Activated naive CD4-positive, alpha-beta T cell treated with anti-CD3 and anti-CD28 coated beads, Interleukin-2, amount 50 U/mL, for 72 hours (primary cell): Measurements from ENCODE around the gene S100P. TPM values are rescaled to one million over a fixed set of nuclear protein-coding genes. Genes with fewer than 3 reads are reported as not detected.
A peak's percentile ranks its signal among the peaks of the same experiment; 100 is the strongest.

Source experiments
- ATAC-seq, 2 donors: fragments of 150-1000 bp; cut with Tn5 transposase; 2 replicates each; pipeline ENCODE4 v1.10.0; 2021; ENCODE audit warnings: mild to moderate bottlenecking in 2 of 2, moderate library complexity in 2 of 2
- DNase-seq, 2 donors: peaks; one replicate each; pipeline ENCODE4 v3.0.0; 2021 to 2022; ENCODE audit warnings: low spot score in 2 of 2
- H3K27ac Mint-ChIP-seq, 2 donors: one replicate each; pipeline ENCODE4 v1.8.0; 2022; ENCODE audit warnings: mild to moderate bottlenecking in 2 of 2, mixed read lengths in 2 of 2
- H3K36me3 Mint-ChIP-seq, 2 donors: one replicate each; pipeline ENCODE4 v1.8.0; 2022; ENCODE audit warnings: mixed read lengths in 2 of 2
- H3K9me3 Mint-ChIP-seq, 2 donors: one replicate each; pipeline ENCODE4 v1.8.0; 2022; ENCODE audit warnings: mixed read lengths in 2 of 2
- total RNA-seq, 2 donors: library from RNA; stranded (reverse); gene quantifications; one replicate each; pipeline ENCODE4 v1.2.3, GENCODE V29; 2022

The S100P gene
- total RNA-seq, 2 donors from 2014 or later, result 1.7 TPM; not detected in 1

GRCh38 chr4:6709230-6710114 lies 15.8 kb downstream of the S100P start, which contains the start of gene MRFAP1L1:
MRFAP1L1 (minus strand) TSS chr4:6709865; CDS start chr4:6709629, 236 bp downstream.
- DNase-seq, result peak; percentile 94 to 96

GRCh38 chr4:6710282-6710681 lies 16.6 kb downstream of the S100P start:
- peaks cover 0 to 6% of the 10 kb centered on the region in 2 donors for H3K9me3 Mint-ChIP-seq
- DNase-seq, result no peak
- no peak for ATAC-seq
- H3K36me3 Mint-ChIP-seq, result peaks cover 26 to 40% of the 10 kb centered on the region in 2 donors
- peak overlapping the region; percentile 88 to 97 for H3K27ac Mint-ChIP-seq

More at GRCh38 chr4:6709230-6710114, 15.8 kb downstream of the S100P start, which contains the start of gene MRFAP1L1:
- Mint-ChIP-seq H3K36me3 (peaks cover 32 to 49% of the 10 kb centered on the region in 2 donors), H3K9me3 (peaks cover 0 to 6% of the 10 kb centered on the region in 2 donors), H3K27ac (peak within 1 kb of the TSS; percentile 97 to 100)
- peak; percentile 65 to 79 for ATAC-seq

DNA sequence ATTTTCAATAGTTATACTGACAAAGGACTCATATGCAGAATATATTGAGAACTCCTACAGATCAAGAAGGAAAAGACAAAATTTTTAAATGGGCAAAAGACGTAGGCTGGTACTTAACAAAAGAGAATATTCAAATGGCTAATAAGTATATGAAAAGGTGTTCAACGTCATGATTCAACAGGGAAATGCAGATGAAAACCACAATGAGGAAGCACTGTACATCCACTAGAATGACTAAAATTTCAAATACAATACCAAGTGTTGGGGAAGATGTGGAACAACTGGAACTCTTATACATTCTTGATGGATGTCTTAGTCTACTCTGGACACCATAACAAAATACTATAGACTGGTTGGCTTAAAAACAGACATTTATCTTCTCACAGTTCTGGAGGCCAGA lies 17.3 kb downstream of the S100P start:
- ATAC-seq (no peak), DNase-seq (no peak)
- peaks cover 31 to 38% of the 10 kb centered on the region in 2 donors for H3K36me3 Mint-ChIP-seq
- H3K27ac Mint-ChIP-seq, result no peak overlapping the region
- peaks cover 0 to 6% of the 10 kb centered on the region in 2 donors for H3K9me3 Mint-ChIP-seq

- Mint-ChIP-seq H3K36me3 (peaks cover 8 to 19% of the 10 kb centered on the region in 2 donors), H3K27ac (no peak overlapping the region), H3K9me3 (peaks cover 0 to 6% of the 10 kb centered on the region in 2 donors)
- DNase-seq, result no peak
- ATAC-seq, result no peak
These were observed 21.3 kb downstream of the S100P start for GRCh38 chr4:6714954-6715353.

DNA sequence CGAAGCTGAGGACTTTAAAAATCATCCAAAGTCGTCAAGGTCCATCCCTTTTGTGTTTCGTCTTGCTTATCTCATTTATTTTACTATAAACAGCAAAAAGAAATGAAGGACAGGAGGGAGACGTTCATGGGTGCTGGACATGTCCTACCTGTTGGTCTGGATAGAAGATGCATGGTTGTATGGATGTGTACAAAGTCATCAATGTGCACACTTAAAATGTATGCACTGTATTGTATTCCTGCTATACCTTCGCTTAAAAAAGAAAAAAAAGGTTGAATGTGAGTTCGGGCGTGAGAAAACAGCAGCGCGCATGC lies 22.0 kb downstream of the S100P start:
- H3K9me3 Mint-ChIP-seq, result peaks cover 0 to 4% of the 10 kb centered on the region in 2 donors
- ATAC-seq, result no peak

GRCh38 chr4:6716018-6716911 lies 22.6 kb downstream of the S100P start, which contains the start of gene BLOC1S4:
BLOC1S4 (plus strand) TSS chr4:6716174; CDS start chr4:6716210, 36 bp downstream.
- no peaks in the 10 kb centered on the region for H3K9me3 Mint-ChIP-seq

More for the DNA sequence above, 22.0 kb downstream of the S100P start:
- peaks cover 8 to 15% of the 10 kb centered on the region in 2 donors for H3K36me3 Mint-ChIP-seq
- no peak for DNase-seq
- H3K27ac Mint-ChIP-seq, result peak overlapping the region; percentile 91 to 93

GRCh38 chr4:6716958-6717655 lies 23.4 kb downstream of the S100P start:
- Mint-ChIP-seq H3K9me3 (no peaks in the 10 kb centered on the region), H3K36me3 (peaks cover 5 to 8% of the 10 kb centered on the region in 2 donors), H3K27ac (peak overlapping the region; percentile 90 to 91)
- ATAC-seq, result no peak
- no peak for DNase-seq

More at GRCh38 chr4:6716018-6716911, 22.6 kb downstream of the S100P start, which contains the start of gene BLOC1S4:
- DNase-seq (peak; percentile 86 to 91), ATAC-seq (peak; percentile 78 to 86)
- peaks cover 8 to 9% of the 10 kb centered on the region in 2 donors for H3K36me3 Mint-ChIP-seq
- peak within 1 kb of the TSS; percentile 91 to 93 for H3K27ac Mint-ChIP-seq

DNA sequence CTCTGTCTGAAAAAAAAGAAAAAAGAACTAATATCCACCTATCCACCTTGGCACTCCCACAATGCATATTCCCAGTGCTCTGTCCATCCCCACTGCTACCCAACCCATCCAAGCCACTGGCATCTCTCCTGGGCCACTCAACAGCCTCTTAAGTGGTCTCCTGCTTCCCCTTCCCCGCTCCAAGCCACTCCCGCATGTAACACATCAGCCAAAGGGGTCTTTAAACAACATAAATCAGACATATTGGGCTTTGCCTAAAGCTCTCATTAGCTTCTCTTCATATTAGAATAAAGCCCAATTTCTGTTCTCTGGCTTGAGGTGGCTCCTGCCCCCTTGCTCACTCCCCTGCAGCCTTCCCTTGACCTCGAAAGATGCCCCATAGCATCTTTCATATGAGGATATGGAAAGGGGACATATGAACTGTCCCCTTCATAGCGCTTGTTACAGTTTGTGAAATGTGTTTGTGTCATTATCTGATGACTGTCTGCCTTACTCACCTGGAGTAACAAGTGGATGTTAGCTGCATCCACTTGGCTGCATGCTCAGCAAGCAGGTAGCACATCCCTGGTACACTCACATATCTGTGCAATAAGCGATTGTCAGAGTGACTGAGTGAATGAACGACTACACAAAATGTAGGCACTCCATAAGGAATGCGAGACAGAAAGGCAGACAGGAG lies 25.4 kb downstream of the S100P start:
- ATAC-seq (no peak), DNase-seq (no peak)
- H3K27ac Mint-ChIP-seq, result peak overlapping the region in 1 of 2 donors; percentile 25
- H3K36me3 Mint-ChIP-seq, result peaks cover 5 to 8% of the 10 kb centered on the region in 2 donors
- no peaks in the 10 kb centered on the region for H3K9me3 Mint-ChIP-seq

GRCh38 chr4:6719611-6720179 lies 26.0 kb downstream of the S100P start:
- DNase-seq (no peak), ATAC-seq (no peak)

GRCh38 chr4:6720202-6720699 lies 26.6 kb downstream of the S100P start:
- Mint-ChIP-seq H3K27ac (peak overlapping the region in 1 of 2 donors; percentile 63), H3K9me3 (no peaks in the 10 kb centered on the region), H3K36me3 (peaks cover 5 to 8% of the 10 kb centered on the region in 2 donors)
- DNase-seq (peak; percentile 71 to 95), ATAC-seq (peak; percentile 65 to 68)

More at GRCh38 chr4:6719611-6720179, 26.0 kb downstream of the S100P start:
- no peaks in the 10 kb centered on the region for H3K9me3 Mint-ChIP-seq
- no peak overlapping the region for H3K27ac Mint-ChIP-seq
- H3K36me3 Mint-ChIP-seq, result peaks cover 5 to 8% of the 10 kb centered on the region in 2 donors

GRCh38 chr4:6721121-6721520 lies 27.4 kb downstream of the S100P start:
- no peak for ATAC-seq
- no peak for DNase-seq
- Mint-ChIP-seq H3K36me3 (peaks cover 0 to 1% of the 10 kb centered on the region in 2 donors), H3K9me3 (no peaks in the 10 kb centered on the region), H3K27ac (peak overlapping the region in 1 of 2 donors; percentile 50)

DNA sequence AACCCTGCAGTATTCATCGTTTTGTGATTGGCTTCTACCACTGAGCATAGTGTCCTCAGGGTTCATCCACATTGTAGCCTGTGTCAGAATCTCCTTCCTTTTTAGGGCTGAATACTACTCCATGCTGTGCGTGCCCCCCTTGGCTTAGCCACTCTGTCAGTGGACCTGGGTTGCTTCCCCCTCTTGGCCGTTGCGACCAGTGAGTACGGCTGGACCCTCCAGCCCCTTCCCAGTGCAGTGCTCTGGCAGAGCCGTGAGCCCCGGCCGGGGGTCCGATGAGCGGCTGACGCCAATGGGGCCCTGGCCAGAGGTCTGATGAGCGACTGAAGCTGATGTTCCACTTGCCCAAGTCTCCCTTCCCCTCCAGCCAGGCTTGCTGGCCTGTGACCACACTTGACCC lies 29.2 kb downstream of the S100P start:
- DNase-seq (no peak), ATAC-seq (no peak)
- Mint-ChIP-seq H3K9me3 (no peaks in the 10 kb centered on the region), H3K36me3 (no peaks in the 10 kb centered on the region), H3K27ac (peak overlapping the region in 1 of 2 donors; percentile 53)

DNA sequence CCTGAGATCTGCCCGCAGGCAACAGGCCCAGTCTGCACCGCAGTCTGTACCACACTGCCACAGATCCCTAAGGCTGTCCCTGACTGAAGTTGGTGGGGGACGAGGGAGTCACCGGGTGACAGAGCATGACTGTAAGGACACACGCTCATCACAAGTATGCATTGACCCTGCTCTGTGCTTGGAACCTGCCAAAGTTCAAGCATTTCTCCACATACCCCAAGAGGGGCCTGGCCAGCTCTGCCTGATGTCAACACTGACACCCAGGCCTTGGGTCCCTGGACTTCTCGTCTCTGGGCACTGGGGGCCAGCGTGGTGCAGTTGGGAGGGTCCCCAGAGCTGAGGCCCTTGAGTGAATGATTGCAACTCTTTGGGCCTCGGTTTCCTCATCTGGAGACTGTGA lies 30.2 kb downstream of the S100P start:
- ATAC-seq (no peak), DNase-seq (no peak)
- Mint-ChIP-seq H3K36me3 (no peaks in the 10 kb centered on the region), H3K9me3 (no peaks in the 10 kb centered on the region), H3K27ac (no peak overlapping the region)

DNA sequence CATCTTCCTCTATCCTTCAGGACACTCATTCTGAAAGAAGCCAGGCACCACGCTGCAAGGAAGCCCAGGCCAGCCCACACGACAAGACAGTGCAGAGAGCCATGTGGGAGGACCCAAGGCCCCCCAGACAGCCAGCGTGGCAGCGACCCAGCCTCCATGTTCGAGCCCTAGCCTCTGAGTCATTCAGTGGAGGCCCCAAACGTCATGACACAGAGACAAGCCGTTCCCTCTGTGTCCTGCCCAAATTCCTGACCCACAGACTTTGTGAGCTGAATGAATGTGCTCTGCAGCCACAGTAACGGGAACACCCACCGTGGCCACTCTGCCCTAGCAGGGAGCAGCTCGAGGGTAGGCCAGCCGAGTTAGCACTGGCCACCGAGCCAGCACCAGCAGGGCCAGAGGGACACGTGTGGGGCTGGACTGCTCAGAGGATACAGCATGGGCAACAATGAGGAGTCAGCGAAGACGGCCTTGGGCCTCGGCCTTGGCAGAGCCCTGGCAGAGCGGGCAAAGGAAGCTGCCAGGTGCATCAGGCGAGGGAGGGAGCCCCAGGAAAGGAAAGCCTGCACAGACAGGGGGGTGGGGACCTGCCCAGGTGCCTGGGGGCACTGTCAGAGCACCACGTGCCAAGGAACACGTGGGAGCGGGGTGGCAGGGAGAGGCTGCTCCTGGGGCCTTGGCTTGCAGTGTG lies 30.9 kb downstream of the S100P start:
- DNase-seq (no peak), ATAC-seq (no peak)
- no peaks in the 10 kb centered on the region for H3K36me3 Mint-ChIP-seq
- no peak overlapping the region for H3K27ac Mint-ChIP-seq
- no peaks in the 10 kb centered on the region for H3K9me3 Mint-ChIP-seq
